ENCODE data around the gene RPGRIP1L. TPM values are rescaled to one million over a fixed set of nuclear protein-coding genes. Genes with fewer than 3 reads are reported as not detected.

The RPGRIP1L gene
- 10.2 and 12.8 TPM in 2 replicates for total RNA-seq

DNA sequence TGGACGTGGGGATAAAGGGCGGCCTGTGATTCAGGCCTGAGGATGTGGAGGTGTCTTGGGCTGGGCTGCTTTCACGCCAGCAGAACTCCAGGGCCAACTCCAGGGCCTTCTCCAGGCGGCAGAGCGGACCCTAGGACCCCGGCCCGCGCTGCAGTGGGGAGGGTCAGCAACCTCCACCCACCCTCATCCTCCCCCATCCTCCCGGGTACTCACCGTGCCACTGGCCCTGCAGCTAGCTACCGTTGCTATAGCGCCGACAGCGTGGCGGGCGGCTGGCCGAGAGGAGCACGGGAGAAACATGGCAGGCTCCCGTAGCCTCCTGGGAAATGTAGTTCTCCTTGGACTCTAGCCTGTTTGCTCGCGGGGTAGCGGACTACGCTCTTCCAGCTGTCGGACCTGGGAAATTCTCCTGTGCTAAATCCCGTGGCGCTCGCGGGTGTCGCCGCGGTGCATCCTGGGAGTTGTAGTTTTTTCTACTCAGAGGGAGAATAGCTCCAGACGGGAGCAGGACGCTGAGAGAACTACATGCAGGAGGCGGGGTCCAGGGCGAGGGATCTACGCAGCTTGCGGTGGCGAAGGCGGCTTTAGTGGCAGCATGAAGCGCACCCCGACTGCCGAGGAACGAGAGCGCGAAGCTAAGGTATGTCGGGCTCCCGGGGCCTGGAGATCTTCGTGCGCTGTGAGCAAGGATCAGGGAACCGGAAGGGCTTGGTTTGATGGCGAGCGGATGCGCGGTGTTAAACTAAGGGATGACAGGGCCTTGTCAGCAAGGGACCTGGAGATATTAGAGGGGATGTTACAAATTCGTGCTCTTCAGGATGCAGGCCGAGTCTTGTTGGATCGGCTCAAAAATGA lies at the start of gene RPGRIP1L, which contains the start of gene FTO:
Gene RPGRIP1L (minus strand): TSS at position 270 of the 855 bp plus-strand sequence. CDS start 3,136 bp downstream, outside the sequence.
Gene FTO (plus strand): TSS at position 567 of the 855 bp plus-strand sequence.

Other genes starting within 250 kb of the RPGRIP1L start
- gene AKTIP, start 200.7 kb downstream of the RPGRIP1L start, total RNA-seq = 12.4 and 13.9 TPM in 2 replicates
- gene FTO, start 297 bp upstream of the RPGRIP1L start, total RNA-seq = 63.7 and 93.6 TPM in 2 replicates